Measurements from ENCODE around the gene POLQ.

Gene POLQ

GRCh38 chr3:121490161-121490560 is 55.6 kb downstream of the POLQ start:
- no peak overlapping the region for H3K4me3 ChIP-seq (ENCODE audit: low read depth, low read length)
- TF ChIP-seq, protein P1, sequence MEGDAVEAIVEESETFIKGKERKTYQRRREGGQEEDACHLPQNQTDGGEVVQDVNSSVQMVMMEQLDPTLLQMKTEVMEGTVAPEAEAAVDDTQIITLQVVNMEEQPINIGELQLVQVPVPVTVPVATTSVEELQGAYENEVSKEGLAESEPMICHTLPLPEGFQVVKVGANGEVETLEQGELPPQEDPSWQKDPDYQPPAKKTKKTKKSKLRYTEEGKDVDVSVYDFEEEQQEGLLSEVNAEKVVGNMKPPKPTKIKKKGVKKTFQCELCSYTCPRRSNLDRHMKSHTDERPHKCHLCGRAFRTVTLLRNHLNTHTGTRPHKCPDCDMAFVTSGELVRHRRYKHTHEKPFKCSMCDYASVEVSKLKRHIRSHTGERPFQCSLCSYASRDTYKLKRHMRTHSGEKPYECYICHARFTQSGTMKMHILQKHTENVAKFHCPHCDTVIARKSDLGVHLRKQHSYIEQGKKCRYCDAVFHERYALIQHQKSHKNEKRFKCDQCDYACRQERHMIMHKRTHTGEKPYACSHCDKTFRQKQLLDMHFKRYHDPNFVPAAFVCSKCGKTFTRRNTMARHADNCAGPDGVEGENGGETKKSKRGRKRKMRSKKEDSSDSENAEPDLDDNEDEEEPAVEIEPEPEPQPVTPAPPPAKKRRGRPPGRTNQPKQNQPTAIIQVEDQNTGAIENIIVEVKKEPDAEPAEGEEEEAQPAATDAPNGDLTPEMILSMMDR (IDR thresholded peaks at IDR 0.05; ENCODE audit: low read depth, low read length) = no peak

DNA sequence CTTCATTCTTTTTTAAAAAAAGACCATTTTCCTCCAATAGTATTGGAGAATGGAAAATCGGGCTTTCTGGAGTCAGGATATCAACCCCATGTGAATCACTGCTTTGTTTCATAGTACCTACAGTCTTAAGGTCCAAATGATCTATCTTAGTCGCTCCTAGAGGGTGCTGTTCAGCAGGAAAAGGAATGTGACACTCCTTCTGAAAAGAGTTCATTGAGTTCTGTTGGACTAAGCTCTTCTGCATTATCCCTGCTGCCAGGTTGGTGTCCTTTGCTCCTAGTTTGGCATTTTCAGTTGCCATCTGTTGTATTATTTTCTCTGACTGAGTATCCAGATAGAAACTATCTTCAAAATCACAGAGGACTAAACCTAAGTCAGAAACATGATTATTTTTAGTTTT is 57.2 kb downstream of the POLQ start:
- TF ChIP-seq, protein P1 (IDR thresholded peaks at IDR 0.05; ENCODE audit: low read depth, low read length) = no peak
- no peak overlapping the region for H3K4me3 ChIP-seq (ENCODE audit: low read depth, low read length)

- no peak overlapping the region for H3K4me3 ChIP-seq (ENCODE audit: low read depth, low read length)
- TF ChIP-seq, protein P1 (IDR thresholded peaks at IDR 0.05; ENCODE audit: low read depth, low read length) = no peak
Observed at GRCh38 chr3:121483290-121483689, 62.5 kb downstream of the POLQ start.

DNA sequence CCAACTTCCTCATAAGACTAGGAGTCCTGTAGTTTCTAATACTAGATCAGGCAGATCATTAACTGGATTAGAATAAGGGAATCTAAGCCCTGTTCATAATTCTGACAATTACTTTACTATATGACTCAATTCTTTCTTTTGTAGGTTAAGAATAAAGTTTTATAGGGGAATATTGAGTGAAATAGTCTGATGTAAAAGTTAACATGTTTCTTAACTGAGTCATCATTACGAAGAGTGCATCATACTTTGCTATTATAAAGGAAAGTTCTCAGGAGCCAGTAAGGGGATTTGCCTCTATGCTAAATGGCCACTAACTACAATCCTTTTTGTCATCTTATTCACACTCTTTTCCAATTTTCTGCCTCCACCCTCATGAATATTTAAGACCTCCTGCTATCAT is 63.1 kb downstream of the POLQ start:
- H3K4me3 ChIP-seq (ENCODE audit: low read depth, low read length) = no peak overlapping the region
- TF ChIP-seq, protein P1 (IDR thresholded peaks at IDR 0.05; ENCODE audit: low read depth, low read length) = no peak

- no peak overlapping the region for H3K4me3 ChIP-seq (ENCODE audit: low read depth, low read length)
- TF ChIP-seq, protein P1 (IDR thresholded peaks at IDR 0.05; ENCODE audit: low read depth, low read length) = no peak
Observed at GRCh38 chr3:121481106-121481880, 64.5 kb downstream of the POLQ start.

GRCh38 chr3:121477589-121477988 is 68.2 kb downstream of the POLQ start:
- TF ChIP-seq, protein P1 (IDR thresholded peaks at IDR 0.05; ENCODE audit: low read depth, low read length) = no peak
- 0 out of 2 replicates have a peak overlapping the region, but pooled peaks have one; percentile 19 for H3K4me3 ChIP-seq (ENCODE audit: low read depth, low read length)

DNA sequence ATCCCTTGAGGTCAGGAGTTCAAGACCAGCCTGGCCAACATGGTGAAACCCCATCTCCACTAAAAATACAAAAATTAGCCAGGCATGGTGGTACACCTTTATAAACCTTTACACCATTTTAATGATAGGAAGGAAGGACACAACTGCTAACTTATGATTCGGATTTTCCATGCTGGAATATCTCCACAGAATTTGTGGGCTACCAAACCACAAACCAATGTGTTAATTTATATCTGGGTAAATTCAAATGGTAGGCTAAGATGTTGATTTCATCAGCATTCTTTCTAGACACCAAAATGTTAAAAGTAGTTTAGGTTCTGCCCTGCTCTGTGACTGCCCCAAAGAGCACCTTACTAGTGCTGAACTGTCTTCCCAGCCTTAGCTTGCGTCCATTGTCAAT is 72.8 kb downstream of the POLQ start:
- TF ChIP-seq, protein P1 (IDR thresholded peaks at IDR 0.05; ENCODE audit: low read depth, low read length) = no peak
- no peak overlapping the region for H3K4me3 ChIP-seq (ENCODE audit: low read depth, low read length)
